HCT116 (cell line): ENCODE results near the gene NARS2. TPM values are rescaled to one million over a fixed set of nuclear protein-coding genes. Genes with fewer than 3 reads are reported as not detected.

Experiments
- ATAC-seq: fragments of 200-7000 bp; cut with Tn5 transposase; 2 replicates; pipeline ENCODE4 v1.9.1; 2020; ENCODE audit warnings: mild to moderate bottlenecking, moderate library complexity
- BruUV-seq: library from RNA; stranded (reverse); fragments of 400-500 nt; replicated peaks from 2 replicates; lab custom pipeline; 2021; lab: Mats Ljungman, UMichigan
- CTCF ChIA-PET: fragments of 300-600 bp; sonication (Branson Sonifier 250); formaldehyde crosslinking; loops from one replicate; lab custom pipeline; 2021; ENCODE audit warnings: antibody characterized with exemption; lab: Charles Lee
- POLR2A ChIA-PET: fragments of 300-600, 350-600 bp; sonication (Branson Sonifier 250); formaldehyde crosslinking; loops from one replicate; lab custom pipeline; 2021; ENCODE audit warnings: antibody characterized with exemption; lab: Charles Lee
- RAD21 ChIA-PET, 2 experiments: fragments of 300-600 bp; sonication (Branson Sonifier 250); formaldehyde crosslinking; loops; one replicate each; lab custom pipeline; 2023; ENCODE audit warnings: low total read pairs in 2 of 2; ENCODE audit not compliant: uncharacterized antibody in 2 of 2, unreplicated experiment in 2 of 2, low non-redundant PET in 1 of 2; lab: Charles Lee
- DNase-seq: peaks from one replicate; pipeline ENCODE4 v3.0.0-alpha.2; 2010; ENCODE audit warnings: low read depth, low spot score
- H2AFZ ChIP-seq: fragments of 200-600 bp; shearing (Covaris generic), sonication (generic); 2 replicates; pipeline ENCODE4 v1.6.1; 2017; ENCODE audit warnings: low read depth, mixed run types, mixed read lengths, antibody characterized with exemption, low read length; ENCODE audit not compliant: poor library complexity, severe bottlenecking
- H3K27ac ChIP-seq: 2 replicates; pipeline ENCODE4 v1.5.1; 2012; ENCODE audit warnings: low read depth, low read length
- H3K27me3 ChIP-seq: fragments of 200-600 bp; sonication (generic); 2 replicates; pipeline ENCODE4 v1.6.1; 2016; ENCODE audit warnings: mixed run types, low read length, mixed read lengths; ENCODE audit not compliant: insufficient read depth
- H3K36me3 ChIP-seq, 2 experiments: fragments of 200-500 bp in 1 of 2; fragments of 200-600 bp in 1 of 2; sonication (Bioruptor generic) in 1 of 2; sonication (generic) in 1 of 2; 2 replicates each; pipeline versions ENCODE4 v1.5.1 to v1.6.1; 2014 to 2016; ENCODE audit warnings: low read length in 2 of 2, inconsistent platforms in 1 of 2, mixed read lengths in 1 of 2, mixed run types in 1 of 2; ENCODE audit not compliant: insufficient read depth in 2 of 2, control insufficient read depth in 1 of 2
- H3K4me1 ChIP-seq, 2 experiments: fragments of 200-600 bp in 1 of 2; sonication (generic) in 1 of 2; 2 replicates each; pipeline versions ENCODE4 v1.5.1 to v1.6.1; 2012 to 2017; ENCODE audit warnings: low read length in 2 of 2, inconsistent platforms in 1 of 2, mild to moderate bottlenecking in 1 of 2, mixed read lengths in 1 of 2, mixed run types in 1 of 2, moderate library complexity in 1 of 2; ENCODE audit not compliant: insufficient read depth in 2 of 2, control insufficient read depth in 1 of 2
- H3K4me2 ChIP-seq: fragments of 200-600 bp; sonication (generic); 2 replicates; pipeline ENCODE4 v1.6.1; 2017; ENCODE audit warnings: mixed run types, low read length, mixed read lengths
- H3K4me3 ChIP-seq, 2 experiments: fragments of 200-600 bp in 1 of 2; sonication (generic) in 1 of 2; replicated peaks in 1 of 2; 2 replicates each; pipeline ENCODE4 v1.5.1; 2011 to 2016; ENCODE audit warnings: low read length in 2 of 2, control low read depth in 1 of 2, low read depth in 1 of 2, mild to moderate bottlenecking in 1 of 2, mixed read lengths in 1 of 2, mixed run types in 1 of 2
- H3K79me2 ChIP-seq: fragments of 200-600 bp; sonication (generic); 2 replicates; pipeline ENCODE4 v1.6.1; 2017; ENCODE audit warnings: mild to moderate bottlenecking, mixed run types, low read length, moderate library complexity, mixed read lengths; ENCODE audit not compliant: insufficient read depth
- H3K9ac ChIP-seq: fragments of 200-600 bp; sonication (generic); 2 replicates; pipeline ENCODE4 v1.6.1; 2016; ENCODE audit warnings: low read length, mixed read lengths
- H3K9me2 ChIP-seq: fragments of 200-600 bp; sonication (generic), shearing (Covaris generic); 2 replicates; pipeline ENCODE4 v1.6.1; 2017; ENCODE audit warnings: mixed run types, mild to moderate bottlenecking, moderate library complexity; ENCODE audit not compliant: insufficient read depth
- H3K9me3 ChIP-seq, 2 experiments: fragments of 200-500 bp in 1 of 2; fragments of 200-600 bp in 1 of 2; sonication (Bioruptor generic) in 1 of 2; sonication (generic) in 1 of 2; 2 replicates each; pipeline ENCODE4 v1.6.1; 2014 to 2017; ENCODE audit warnings: low read length in 2 of 2, mixed read lengths in 2 of 2, inconsistent platforms in 1 of 2, low read depth in 1 of 2, mild to moderate bottlenecking in 1 of 2, mixed run types in 1 of 2, moderate library complexity in 1 of 2; ENCODE audit not compliant: control insufficient read depth in 1 of 2, insufficient read depth in 1 of 2
- H4K20me1 ChIP-seq: fragments of 200-600 bp; sonication (generic), shearing (Covaris generic); 2 replicates; pipeline ENCODE4 v1.6.1; 2017; ENCODE audit warnings: mixed run types, mild to moderate bottlenecking, moderate library complexity; ENCODE audit not compliant: insufficient read depth
- CEBPB ChIP-seq: IDR thresholded peaks from 2 replicates; pipeline ENCODE4 v1.6.1; 2012; ENCODE audit warnings: low read depth
- ELF1 ChIP-seq: IDR thresholded peaks from 2 replicates; pipeline ENCODE4 v1.6.1; 2012; ENCODE audit warnings: low read depth, borderline replicate concordance
- EZH2 ChIP-seq: fragments of 200-600 bp; sonication (generic); IDR thresholded peaks from 2 replicates; pipeline ENCODE4 v1.6.1; 2017; ENCODE audit warnings: antibody characterized with exemption, mixed run types
- FOSL1 ChIP-seq: IDR thresholded peaks from 2 replicates; pipeline ENCODE4 v1.6.1; 2012; ENCODE audit warnings: low read depth
- MAX ChIP-seq: IDR thresholded peaks from 2 replicates; pipeline ENCODE4 v1.6.1; 2012
- POLR2A ChIP-seq: IDR thresholded peaks from 2 replicates; pipeline ENCODE4 v1.7.0; 2011; ENCODE audit warnings: borderline replicate concordance; ENCODE audit not compliant: insufficient read depth, insufficient read length; ENCODE audit errors: extremely low read depth
- POLR2AphosphoS5 ChIP-seq: IDR thresholded peaks from 2 replicates; pipeline ENCODE4 v1.6.1; 2011; ENCODE audit warnings: mild to moderate bottlenecking, low read depth, low read length, moderate library complexity
- RAD21 ChIP-seq: IDR thresholded peaks from 2 replicates; pipeline ENCODE4 v1.6.1; 2012; ENCODE audit warnings: low read depth, mild to moderate bottlenecking
- SIN3A ChIP-seq: IDR thresholded peaks from 2 replicates; pipeline ENCODE4 v1.6.1; 2012; ENCODE audit warnings: low read depth
- SP1 ChIP-seq: IDR thresholded peaks from 2 replicates; pipeline ENCODE4 v1.6.1; 2012; ENCODE audit warnings: low read depth
- TCF7L2 ChIP-seq: IDR thresholded peaks from 2 replicates; pipeline ENCODE4 v1.7.0; 2011; ENCODE audit warnings: borderline replicate concordance, inconsistent platforms; ENCODE audit not compliant: insufficient read depth, insufficient read length; ENCODE audit errors: extremely low read depth
- YY1 ChIP-seq: IDR thresholded peaks from 2 replicates; pipeline ENCODE4 v1.6.1; 2011; ENCODE audit warnings: low read length, low read depth, moderate library complexity, mild to moderate bottlenecking; ENCODE audit not compliant: insufficient replicate concordance; ENCODE audit errors: extremely low read depth
- intact Hi-C: fragments of 100-400 bp; cut with micrococcal nuclease; formaldehyde crosslinking; loops from 2 replicates; pipeline ENCODE4 v1.10.0; 2022
- total RNA-seq: library from RNA; stranded (reverse); gene quantifications from one replicate; pipeline ENCODE4 v1.2.1, GENCODE V29; 2021; ENCODE audit not compliant: unreplicated experiment
- TF ChIP-seq, protein P1 (sequence below): IDR thresholded peaks from 2 replicates; pipeline ENCODE4 v1.6.1; 2011; ENCODE audit warnings: mild to moderate bottlenecking, low read length, moderate library complexity; ENCODE audit not compliant: insufficient replicate concordance; ENCODE audit errors: extremely low read depth

NARS2 gene
- total RNA-seq, 1 experiment from 2014 or later: 26.0 TPM

- H3K4me3 ChIP-seq: no peak overlapping the region
- ChIA-PET POLR2A (no interaction called here), CTCF (no interaction called here), RAD21 (no interaction called here)
- intact Hi-C loops: no loop called here
- no peaks in the 10 kb centered on the region for H4K20me1 ChIP-seq
- H3K4me2 ChIP-seq: no peak overlapping the region
- H3K9me3 ChIP-seq: no peaks in the 10 kb centered on the region
- no peak overlapping the region for H3K9ac ChIP-seq
- no peak overlapping the region for H2AFZ ChIP-seq
- H3K4me1 ChIP-seq: no peaks in the 10 kb centered on the region
- peaks cover 0 to 7% of the 10 kb centered on the region in 2 experiments; a peak in 2 of 4 replicates for H3K36me3 ChIP-seq
- H3K9me2 ChIP-seq: no peaks in the 10 kb centered on the region
- 0 out of 2 replicates have a peak, but pooled peaks cover 3% of the 10 kb centered on the region for H3K79me2 ChIP-seq
- ATAC-seq: no peak
- no peak for DNase-seq
- no peaks in the 10 kb centered on the region for H3K27me3 ChIP-seq
- no TSS peak for BruUV-seq
- TF ChIP-seq POLR2AphosphoS5 (no peak), TCF7L2 (no peak), EZH2 (no peak), POLR2A (no peak), FOSL1 (no peak), YY1 (no peak), RAD21 (no peak), SP1 (no peak), ELF1 (no peak), CEBPB (no peak), MAX (no peak), SIN3A (no peak)
- TF ChIP-seq, protein P1, sequence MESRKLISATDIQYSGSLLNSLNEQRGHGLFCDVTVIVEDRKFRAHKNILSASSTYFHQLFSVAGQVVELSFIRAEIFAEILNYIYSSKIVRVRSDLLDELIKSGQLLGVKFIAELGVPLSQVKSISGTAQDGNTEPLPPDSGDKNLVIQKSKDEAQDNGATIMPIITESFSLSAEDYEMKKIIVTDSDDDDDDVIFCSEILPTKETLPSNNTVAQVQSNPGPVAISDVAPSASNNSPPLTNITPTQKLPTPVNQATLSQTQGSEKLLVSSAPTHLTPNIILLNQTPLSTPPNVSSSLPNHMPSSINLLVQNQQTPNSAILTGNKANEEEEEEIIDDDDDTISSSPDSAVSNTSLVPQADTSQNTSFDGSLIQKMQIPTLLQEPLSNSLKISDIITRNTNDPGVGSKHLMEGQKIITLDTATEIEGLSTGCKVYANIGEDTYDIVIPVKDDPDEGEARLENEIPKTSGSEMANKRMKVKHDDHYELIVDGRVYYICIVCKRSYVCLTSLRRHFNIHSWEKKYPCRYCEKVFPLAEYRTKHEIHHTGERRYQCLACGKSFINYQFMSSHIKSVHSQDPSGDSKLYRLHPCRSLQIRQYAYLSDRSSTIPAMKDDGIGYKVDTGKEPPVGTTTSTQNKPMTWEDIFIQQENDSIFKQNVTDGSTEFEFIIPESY: no peak
- H3K27ac ChIP-seq: no peak overlapping the region
Observed at GRCh38 chr11:78536933-78537332, 37.7 kb downstream of the NARS2 start.
